ENCODE data around the gene TRPM3.
"Not testable (repeated sequence)": the region's sequence is repeated elsewhere in the genome, so short reads cannot be mapped to it uniquely, and the experiment has no call there.

Gene TRPM3

DNA sequence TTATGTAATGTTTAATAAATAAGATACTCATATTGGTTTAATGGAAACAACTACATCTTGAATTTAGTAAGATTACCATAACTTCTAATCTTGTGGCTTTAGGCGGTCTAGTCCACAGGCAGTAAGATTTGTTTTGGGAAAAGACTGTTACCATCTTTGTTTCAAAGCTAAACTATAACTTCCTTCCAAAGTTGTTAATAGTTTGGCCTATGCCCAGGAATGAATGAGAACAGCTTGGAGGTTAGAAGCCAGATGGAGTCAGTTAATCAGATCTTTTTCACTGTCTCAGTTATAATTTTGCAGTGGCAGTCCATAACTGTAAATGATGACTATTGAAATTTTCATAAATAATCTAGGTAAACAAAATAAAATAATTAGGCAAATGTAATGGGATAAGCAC lies 465.1 kb downstream of the TRPM3 start:
- no peak for DNase-seq (ENCODE audit: low read depth)

DNA sequence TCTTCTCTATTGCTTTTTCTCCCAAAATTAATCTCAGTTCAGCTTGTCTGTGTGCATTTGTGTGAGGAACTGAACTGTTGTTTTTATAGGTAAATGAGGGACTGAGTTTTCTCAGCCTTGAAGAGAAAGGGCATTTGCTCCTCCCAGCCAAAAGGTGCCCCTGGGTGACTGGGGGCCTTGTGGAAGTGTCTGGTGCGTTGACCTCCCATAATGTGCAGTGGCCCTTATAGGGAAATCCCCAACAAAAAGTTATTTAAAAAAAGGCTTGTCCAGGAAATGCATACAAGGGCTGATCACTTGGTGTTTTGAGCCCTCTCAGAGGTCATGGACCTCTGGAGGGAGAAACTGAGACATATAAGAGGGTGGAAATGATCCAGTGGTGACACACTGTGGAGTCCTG lies 467.3 kb downstream of the TRPM3 start:
- DNase-seq (ENCODE audit: low read depth): no peak

DNA sequence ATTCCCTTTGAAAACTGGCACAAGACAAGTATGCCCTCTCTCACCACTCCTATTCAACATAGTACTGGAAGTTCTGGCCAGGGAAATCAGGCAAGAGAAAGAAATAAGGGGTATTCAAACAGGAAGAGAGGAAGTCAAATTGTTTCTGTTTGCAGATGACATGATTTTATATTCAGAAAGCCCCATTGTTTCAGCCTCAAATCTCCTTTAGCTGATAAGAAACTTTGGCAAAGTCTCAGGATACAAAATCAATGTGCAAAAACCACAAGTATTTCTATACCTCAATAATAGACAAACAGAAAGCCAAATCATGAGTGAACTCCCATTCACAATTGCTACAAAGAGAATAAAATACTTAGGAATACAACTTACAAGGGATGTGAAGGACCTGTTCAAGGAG lies 476.8 kb downstream of the TRPM3 start:
- not testable (repeated sequence) for DNase-seq (ENCODE audit: low read depth)

DNA sequence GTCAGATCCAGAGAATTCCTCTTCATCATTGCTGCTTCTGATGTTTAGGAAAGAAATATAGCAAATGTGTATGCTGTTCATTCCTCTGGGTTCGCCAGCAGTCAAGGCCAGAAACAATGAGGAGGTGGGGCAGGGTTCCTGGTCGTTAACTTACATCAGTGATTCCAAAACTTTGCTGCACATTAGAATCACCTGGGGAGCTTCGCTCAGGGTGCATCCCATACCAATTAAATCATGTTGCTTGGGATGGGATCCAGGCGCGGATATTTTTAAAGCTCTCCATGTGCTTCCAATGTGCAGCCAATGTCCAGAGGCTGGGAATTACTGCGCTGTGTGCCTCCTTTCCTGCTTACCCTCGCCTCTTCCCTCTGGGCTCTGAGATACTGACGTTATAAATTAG lies 479.1 kb downstream of the TRPM3 start:
- no peak for DNase-seq (ENCODE audit: low read depth)

DNA sequence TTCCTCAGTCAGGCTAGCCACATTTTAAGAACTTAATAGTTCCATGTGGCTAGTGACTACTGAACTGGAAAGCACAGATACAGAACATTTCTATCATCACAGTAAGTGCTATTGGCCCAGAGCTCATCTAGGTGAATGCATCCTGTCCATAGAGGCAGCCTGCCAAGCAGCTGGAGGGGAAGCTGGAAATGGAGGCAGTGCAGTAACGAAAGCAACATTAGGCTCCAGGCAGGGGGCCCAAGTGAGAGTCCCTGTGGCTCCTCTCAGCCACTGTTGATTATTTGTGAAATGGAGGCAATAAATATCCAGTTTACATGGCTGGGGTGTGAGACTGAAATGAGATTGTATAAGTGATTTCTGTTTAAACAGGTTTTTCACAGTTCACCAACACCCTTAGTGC lies 479.8 kb downstream of the TRPM3 start:
- no peak for DNase-seq (ENCODE audit: low read depth)

DNA sequence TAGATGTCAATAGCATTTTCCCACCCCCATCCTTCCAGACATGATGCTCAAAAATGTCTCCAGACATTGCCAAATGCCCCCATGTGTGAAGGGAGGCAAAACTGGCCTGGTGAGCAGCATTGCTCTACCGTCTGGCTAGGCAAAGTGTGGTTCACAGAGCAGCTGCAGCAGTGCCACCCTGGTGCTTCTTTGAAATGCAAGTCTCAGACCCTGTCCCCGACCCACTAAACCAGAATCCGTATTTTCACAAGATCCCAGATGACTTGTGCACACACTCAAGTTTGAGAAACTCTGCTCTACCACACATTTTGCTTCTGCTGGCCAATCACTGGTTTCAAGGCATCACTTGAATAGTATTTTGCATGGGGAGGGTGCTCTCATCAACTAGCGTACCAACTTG lies 480.4 kb downstream of the TRPM3 start:
- DNase-seq (ENCODE audit: low read depth): no peak

DNA sequence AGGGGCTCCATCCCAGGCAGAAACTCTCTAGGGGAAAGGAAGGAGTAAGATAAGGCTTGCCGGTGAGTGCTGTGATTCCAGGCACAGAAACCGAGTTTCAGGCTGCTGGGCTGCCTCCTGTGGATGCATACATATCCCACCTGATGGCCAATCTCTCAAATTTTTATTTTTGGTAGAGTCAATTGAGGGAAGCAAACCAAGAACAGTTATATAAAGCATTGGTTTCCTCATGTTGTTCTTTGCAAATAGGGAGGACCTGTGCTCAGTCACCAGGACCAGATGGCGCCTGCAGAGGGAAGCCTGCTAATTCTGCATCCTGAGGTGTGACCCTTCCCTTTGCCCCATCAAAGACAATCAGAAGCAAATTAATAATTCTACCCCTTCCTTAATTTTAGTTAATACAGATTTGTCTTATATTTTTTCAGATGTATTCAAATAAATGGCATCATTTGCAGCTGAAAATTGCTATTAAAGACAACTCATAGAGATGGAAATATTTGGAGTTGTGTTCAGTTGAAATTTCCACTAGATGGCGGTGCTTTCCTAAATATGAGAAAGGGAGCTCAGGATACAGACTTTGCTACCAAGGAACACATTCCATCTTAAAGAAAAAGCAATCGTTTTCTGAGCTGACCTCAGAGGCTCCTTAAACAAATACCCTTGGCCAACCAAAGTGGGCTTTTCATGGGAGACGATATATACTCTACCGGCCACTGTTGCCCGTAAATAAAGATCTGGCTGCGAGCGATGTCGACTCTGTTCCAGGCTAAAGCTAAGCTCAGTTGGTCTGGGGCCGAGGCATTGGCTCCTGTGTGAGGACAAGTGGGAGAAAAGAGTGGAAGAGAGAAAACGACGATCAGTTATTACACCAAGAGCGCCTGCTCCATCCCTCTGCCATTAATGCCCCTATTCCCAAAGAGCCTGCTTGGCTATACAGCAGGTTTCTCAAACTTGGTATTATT lies 481.3 kb downstream of the TRPM3 start:
- DNase-seq (ENCODE audit: low read depth): no peak

DNA sequence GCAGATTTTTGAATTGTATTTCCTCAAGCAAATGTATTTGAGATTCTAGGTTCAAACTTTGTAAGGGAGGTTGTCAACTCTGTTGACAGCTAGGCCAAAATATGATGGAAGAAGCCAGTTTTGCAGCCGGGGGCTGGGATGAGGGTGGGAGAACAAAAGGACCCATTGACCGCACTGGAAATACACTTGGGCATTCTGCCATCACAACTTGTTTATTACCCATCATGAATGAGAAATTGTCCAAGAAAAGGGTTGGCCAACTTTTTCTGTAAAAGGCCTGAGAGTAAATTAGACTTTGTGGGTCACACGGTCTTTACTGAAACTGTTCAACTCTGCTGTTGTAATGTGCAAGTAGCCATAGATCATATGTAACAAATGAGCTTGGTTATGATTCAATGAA lies 485.6 kb downstream of the TRPM3 start:
- DNase-seq (ENCODE audit: low read depth): no peak

DNA sequence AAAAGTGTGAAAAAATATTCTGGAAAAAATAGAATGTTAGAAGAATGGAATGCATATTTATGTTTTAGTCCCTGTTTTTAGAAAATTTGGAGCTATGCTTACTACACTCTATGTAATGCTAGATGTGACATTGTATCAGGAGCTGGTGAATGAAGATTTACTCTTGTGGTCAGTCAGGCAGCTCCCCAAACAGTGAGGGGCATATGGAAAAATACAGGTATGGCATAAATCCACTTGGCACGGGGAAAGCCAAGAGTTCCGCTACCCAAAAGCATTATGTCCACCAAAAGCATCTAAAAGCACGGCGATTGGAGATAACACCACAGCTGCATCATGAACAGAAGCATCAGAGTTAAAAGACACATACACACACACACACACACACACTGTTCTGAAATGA lies 486.7 kb downstream of the TRPM3 start:
- no peak for DNase-seq (ENCODE audit: low read depth)

DNA sequence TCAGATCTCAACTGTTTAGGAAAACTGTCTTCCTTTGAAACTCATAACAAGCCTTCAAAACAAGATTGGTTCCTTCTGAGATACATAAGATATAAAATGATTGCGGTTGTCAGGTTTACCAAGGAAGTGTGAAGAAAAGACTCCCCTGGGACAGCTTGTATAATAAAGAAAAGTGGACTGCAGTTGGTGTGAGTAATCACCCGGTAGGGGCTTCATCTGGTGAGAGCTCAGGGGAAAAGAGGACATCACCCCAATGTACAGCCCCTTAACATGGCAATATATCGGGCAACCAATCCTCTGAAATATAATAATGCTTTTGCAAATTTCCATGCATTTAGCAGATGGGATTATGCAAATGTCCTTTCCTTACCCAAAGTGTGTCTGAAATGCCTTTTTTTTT lies 490.4 kb downstream of the TRPM3 start:
- DNase-seq (ENCODE audit: low read depth): no peak

DNA sequence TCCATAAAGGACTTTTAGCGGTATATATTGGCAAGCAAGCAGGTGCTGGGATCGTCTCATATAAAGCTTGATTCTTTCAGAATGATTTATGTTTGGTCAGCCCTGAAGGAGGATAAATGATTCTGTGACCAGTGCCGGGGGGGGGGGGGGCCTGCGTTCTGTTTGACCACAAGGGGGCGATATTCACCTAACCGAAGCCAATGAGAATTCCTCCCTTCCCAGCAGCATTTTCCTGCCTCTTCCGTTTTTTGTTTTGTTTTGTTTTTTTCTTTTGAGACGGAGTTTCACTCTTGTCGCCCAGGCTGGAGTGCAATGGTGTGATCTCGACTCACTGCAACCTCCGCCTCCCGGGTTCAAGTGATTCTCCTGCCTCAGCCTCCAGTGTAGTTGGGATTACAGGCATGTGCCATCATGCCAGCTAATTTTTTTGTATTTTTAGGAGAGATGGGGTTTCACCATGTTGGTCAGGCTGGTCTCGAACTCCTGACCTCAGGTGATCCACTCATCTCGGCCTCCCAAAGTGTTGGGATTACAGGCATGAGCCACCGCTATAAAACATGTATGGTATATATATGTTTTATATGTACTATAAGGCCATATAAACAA lies 492.2 kb downstream of the TRPM3 start:
- not testable (repeated sequence) for DNase-seq (ENCODE audit: low read depth)

DNA sequence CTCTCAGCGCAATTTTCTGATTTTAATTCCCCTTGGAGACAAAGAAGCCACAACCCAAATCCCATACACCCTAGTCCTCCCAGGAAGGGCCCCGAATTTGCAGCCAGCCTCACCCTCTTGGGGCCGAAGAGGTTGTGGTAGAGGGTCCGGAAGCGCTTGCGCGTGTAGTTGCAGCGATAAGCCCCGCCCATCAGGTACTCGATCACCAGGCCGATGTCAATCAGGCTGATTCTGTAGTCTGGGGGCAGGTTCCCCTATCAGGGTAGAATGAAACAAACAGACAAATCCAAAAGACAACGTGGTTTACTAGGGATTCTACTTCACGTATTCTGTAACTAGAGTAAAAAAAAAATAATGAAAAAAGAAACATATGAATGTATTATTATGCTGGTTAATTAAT lies 496.3 kb downstream of the TRPM3 start:
- peak; percentile 67 for DNase-seq (ENCODE audit: low read depth)

DNA sequence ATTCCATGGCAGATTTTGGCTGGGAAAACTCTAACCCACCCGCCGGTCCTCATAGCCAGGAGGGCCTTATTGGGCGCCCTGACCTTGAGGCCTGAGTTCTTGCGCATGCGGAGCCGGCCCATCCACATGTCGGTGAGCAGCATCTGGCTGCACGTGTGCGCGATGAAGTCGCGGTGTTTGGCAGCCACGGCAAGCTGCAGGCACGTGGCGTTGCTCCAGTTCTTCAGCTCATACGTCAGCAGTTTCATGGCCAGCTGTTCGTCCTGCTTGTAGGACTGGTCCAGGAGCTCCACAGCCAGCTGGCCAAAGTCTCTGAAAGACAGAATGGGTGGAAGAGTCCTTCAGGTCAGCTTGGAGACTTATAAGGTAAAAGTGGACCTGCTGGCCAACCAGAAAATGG lies 502.6 kb downstream of the TRPM3 start:
- DNase-seq (ENCODE audit: low read depth): no peak

DNA sequence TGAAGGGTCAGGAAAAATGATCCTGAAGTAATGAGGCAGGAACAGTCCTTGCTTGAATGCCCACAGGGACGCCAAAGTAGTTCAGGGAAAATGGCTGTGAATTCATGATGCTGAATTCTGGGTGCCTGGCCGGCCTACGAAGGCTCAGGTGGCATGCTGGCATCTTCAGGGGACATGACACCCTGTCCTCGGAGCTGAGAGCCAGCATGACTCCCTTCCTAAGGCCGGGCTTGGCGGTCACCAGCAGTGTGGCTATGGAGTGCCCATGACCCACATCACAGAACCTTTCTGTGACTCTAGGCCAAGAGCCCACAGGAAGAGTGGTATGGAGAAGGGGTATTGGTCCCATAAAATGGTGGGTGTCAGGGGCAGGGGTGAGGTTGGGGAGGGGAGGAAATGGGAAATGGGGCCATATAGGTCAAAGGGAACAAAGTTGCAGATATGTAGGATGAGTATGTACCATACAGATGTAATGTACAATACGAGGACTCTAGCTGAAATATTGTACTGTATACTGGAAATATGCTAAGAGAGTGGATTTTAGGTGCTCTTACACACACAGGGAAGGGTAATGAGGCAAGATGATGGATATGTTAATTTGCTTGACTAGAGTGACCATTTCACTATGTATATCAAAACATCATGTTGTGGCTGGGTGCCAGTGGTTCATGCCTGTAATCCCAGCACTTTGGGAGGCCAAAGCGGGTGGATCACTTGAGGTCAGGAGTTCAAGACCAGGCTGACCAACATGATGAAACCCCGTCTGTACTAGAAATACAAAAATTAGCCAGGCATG lies 504.2 kb downstream of the TRPM3 start:
- DNase-seq (ENCODE audit: low read depth): no peak

DNA sequence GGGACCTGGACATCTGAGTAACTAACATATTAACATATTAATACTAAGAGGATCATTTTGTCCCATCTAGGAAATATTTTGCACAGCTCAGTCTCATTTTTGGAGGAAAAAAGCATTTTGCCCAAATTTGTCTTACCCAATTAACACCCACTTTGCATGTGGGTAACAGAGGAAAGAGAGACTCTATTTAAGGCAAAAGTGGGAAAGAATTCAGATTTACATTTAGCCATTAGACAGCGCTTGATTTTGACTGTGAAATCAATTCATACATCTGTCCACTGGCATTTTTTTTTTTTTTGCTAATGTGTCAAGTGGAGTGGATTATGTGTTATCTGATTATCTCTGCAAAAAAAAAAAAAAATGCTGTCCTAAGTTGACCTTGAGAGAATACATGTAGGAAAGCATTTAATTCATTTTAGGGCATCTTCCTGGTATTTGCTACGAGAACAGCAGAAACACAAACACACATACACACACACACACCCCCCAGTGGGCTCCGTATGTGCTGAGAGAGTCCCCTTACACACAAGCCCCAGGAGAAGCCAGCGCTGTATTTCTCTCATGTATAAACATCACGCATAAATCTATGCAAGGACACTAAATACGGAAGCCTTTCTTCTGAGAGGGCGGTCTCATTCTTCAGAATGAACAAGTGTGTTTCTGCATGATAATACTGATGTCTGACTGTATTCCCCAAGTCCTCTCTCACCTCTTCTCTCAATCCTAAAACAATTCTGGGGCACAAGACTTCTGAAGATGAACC lies 505.0 kb downstream of the TRPM3 start:
- DNase-seq (ENCODE audit: low read depth): no peak

DNA sequence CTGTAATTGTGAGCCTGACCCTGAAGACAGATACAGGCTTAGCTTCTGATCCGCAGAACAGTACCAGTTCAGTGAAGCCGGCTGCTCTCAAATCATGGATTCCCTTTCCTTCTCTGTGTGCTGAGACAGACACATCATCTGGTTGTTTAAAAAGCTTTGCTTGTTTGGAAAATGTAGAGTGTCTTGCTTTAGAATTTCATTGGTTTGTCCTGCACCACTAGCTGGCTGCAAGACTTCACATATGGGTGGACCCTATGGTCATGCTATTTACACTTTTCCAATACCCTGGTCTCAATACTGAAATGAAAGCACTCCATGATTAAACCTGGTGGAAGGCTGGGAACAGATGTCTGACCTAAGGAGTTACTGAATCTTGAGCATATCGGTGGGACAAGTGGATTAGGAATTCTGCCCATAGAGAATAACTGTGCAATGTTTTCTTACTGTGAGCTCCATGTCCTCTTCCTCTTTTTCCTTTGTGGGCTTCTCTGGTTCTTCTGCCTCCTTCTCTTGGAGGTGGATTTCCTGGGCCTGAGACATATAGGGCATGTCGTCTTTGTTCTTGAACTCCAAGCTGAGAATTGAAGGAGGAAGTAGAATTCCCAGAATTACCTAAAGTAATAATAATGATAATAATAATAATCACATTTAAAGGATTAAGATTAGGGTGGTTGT lies 505.8 kb downstream of the TRPM3 start:
- DNase-seq (ENCODE audit: low read depth): no peak

DNA sequence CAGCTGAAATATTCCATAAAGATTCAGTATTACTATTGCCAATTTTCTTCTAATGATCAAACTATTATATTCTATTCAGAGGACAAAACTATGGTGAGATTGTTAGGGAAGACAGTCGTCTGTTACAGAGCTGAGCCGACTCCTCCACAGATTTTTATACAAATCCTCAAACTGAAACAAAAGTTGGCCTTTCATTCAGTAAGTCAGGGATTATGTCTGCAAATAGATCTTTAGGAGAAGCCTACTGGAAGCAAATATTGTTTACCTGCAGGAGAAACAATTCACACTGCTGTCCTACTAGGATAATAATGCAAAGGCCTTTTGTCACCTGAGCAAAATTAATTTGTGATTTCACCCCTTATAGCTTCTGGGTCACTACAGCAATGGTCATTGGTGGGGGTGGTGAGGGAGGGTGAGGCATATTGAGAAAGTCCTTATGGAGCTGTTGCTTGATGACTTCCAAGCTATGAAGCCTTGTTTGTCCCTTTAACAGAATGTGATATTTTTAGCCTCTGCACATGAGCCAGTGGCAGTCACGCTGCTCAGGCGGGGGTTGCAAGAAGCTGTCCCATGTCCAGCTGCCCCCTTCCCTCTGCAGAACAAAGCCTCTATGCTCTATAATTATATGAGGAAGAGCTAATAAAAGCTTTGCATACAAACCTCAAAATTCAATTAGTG lies 506.5 kb downstream of the TRPM3 start:
- no peak for DNase-seq (ENCODE audit: low read depth)

DNA sequence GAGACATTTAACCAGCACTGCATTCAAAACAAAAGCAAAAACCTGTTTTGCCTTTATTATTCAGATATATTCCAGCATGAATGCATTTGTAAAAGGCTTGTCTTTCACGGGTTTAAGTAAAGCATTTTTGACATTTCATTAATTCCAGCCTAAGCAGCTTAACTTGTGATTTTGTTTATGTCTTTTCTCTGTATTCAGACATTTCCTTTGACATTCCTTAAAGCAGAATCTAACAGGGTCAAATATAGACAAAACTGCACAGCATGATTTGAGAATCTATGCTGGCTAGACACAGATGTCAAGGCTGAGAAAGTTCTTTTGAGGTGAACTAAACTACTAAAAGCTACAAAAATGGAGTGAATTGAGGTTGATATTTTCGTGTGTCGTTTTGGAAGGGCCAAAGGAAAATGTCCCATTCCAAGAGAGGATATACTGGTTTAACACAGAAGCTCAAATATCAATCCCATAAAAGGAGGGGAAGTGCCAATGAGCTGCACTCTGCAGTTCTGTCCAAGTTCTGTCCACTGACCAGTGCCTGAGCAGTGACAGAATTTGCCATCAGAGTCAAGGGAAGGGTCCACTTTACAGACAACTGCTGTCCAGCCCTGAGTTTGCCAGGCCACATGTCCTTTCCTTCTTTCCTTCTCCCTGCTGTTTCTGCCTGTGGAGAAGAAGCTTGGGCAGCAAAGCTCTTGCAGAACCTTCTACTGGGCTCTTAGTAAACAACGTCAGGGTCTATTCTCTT lies 508.2 kb downstream of the TRPM3 start:
- no peak for DNase-seq (ENCODE audit: low read depth)

DNA sequence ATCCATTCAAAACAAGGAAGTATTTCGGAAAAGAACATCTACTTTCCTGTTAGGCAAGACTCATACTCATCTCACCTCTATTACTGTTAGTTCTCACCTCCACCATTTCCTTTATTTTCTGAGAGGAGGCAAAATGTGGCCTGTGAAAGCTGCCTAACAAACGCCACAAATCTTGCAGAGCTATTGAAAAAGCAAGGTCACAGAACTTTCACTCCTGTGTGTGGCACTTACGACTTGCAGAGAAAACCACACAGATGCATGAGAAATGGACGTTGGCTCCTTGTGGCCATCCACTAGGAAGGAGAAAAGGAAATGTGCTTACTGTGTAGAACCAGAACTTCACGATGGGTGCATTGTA lies 511.2 kb downstream of the TRPM3 start:
- DNase-seq (ENCODE audit: low read depth): no peak
